GM23338 (cell line): ENCODE data around the gene ACCSL. TPM values are rescaled to one million over a fixed set of nuclear protein-coding genes. Genes with fewer than 3 reads are reported as not detected.

Experiments used
- ATAC-seq: fragments of 200-7000 bp; cut with Tn5 transposase; 3 replicates; pipeline ENCODE4 v1.9.1; 2020
- DNase-seq: peaks from one replicate; pipeline ENCODE4 v3.0.0-alpha.2; 2015; ENCODE audit warnings: low spot score
- H2AFZ ChIP-seq: fragments of 200-600 bp; sonication (generic); 2 replicates; pipeline ENCODE4 v1.8.0; 2016; ENCODE audit warnings: antibody characterized with exemption, mild to moderate bottlenecking, moderate library complexity
- H3F3A ChIP-seq: fragments of 200-600 bp; sonication (generic); replicated peaks from 2 replicates; pipeline ENCODE4 v1.8.0; 2017; ENCODE audit warnings: antibody characterized with exemption, mixed run types, low read depth
- H3K27ac ChIP-seq: fragments of 200-600 bp; sonication (generic); 2 replicates; pipeline ENCODE4 v1.6.1; 2016; ENCODE audit warnings: low read depth
- H3K27me3 ChIP-seq: fragments of 200-600 bp; sonication (generic); 2 replicates; pipeline ENCODE4 v1.8.0; 2016; ENCODE audit warnings: mild to moderate bottlenecking, mixed run types, moderate library complexity; ENCODE audit not compliant: insufficient read depth
- H3K36me3 ChIP-seq: fragments of 200-600 bp; sonication (generic); 2 replicates; pipeline ENCODE4 v1.8.0; 2016; ENCODE audit warnings: mild to moderate bottlenecking; ENCODE audit not compliant: insufficient read depth
- H3K4me1 ChIP-seq: fragments of 200-600 bp; sonication (generic); 2 replicates; pipeline ENCODE4 v1.8.0; 2016; ENCODE audit warnings: mild to moderate bottlenecking, moderate library complexity; ENCODE audit not compliant: insufficient read depth
- H3K4me2 ChIP-seq: fragments of 200-600 bp; sonication (generic); 2 replicates; pipeline ENCODE4 v1.7.1; 2017; ENCODE audit warnings: mixed run types
- H3K4me3 ChIP-seq: fragments of 200-600 bp; sonication (generic); 2 replicates; pipeline ENCODE4 v1.6.1; 2016; ENCODE audit warnings: mixed run types
- H3K79me2 ChIP-seq: fragments of 200-600 bp; sonication (generic); replicated peaks from 2 replicates; pipeline ENCODE4 v1.8.0; 2017; ENCODE audit warnings: mild to moderate bottlenecking; ENCODE audit not compliant: insufficient read depth
- H3K9me2 ChIP-seq: fragments of 200-600 bp; sonication (generic); 2 replicates; pipeline ENCODE4 v1.8.0; 2017; ENCODE audit not compliant: insufficient read depth
- H4K20me1 ChIP-seq: fragments of 200-600 bp; sonication (generic); replicated peaks from 2 replicates; pipeline ENCODE4 v1.8.0; 2017; ENCODE audit warnings: mild to moderate bottlenecking; ENCODE audit not compliant: insufficient read depth
- H3K27ac Mint-ChIP-seq: 2 replicates; pipeline ENCODE4 v1.8.0; 2020; ENCODE audit warnings: inconsistent platforms, mild to moderate bottlenecking, moderate library complexity, mixed read lengths
- H3K27me3 Mint-ChIP-seq: 3 replicates; pipeline ENCODE4 v1.8.0; 2022; ENCODE audit warnings: low read depth, mild to moderate bottlenecking, moderate library complexity, mixed read lengths, inconsistent platforms; ENCODE audit not compliant: insufficient read depth, poor library complexity
- H3K36me3 Mint-ChIP-seq: 3 replicates; pipeline ENCODE4 v1.8.0; 2021; ENCODE audit warnings: low read depth, mild to moderate bottlenecking, inconsistent platforms, moderate library complexity, mixed read lengths
- H3K4me1 Mint-ChIP-seq: 3 replicates; pipeline ENCODE4 v1.8.0; 2020; ENCODE audit warnings: mild to moderate bottlenecking, inconsistent platforms, mixed read lengths
- H3K4me3 Mint-ChIP-seq: 3 replicates; pipeline ENCODE4 v1.8.0; 2021; ENCODE audit warnings: moderate library complexity, mild to moderate bottlenecking, inconsistent platforms, mixed read lengths
- H3K9me3 Mint-ChIP-seq: 3 replicates; pipeline ENCODE4 v1.8.0; 2020; ENCODE audit warnings: moderate library complexity, mild to moderate bottlenecking, inconsistent platforms, mixed read lengths
- CREB1 ChIP-seq: fragments of 250-450 bp; sonication (Bioruptor Pico); IDR thresholded peaks from 2 replicates; pipeline ENCODE4 v1.5.0; 2020; ENCODE audit warnings: low read depth, mild to moderate bottlenecking, moderate library complexity
- EZH2 ChIP-seq: fragments of 200-600 bp; sonication (generic); IDR thresholded peaks from one replicate; pipeline ENCODE4 v1.8.0; 2017; ENCODE audit warnings: antibody characterized with exemption, mild to moderate bottlenecking, low read depth; ENCODE audit not compliant: unreplicated experiment
- EZH2phosphoT487 ChIP-seq: fragments of 200-600 bp; sonication (generic); IDR thresholded peaks from one replicate; pipeline ENCODE4 v1.8.1; 2018; ENCODE audit warnings: antibody characterized with exemption; ENCODE audit not compliant: unreplicated experiment
- JUNB ChIP-seq: IDR thresholded peaks from one replicate; pipeline ENCODE4 v1.6.1; 2016; ENCODE audit warnings: antibody characterized with exemption; ENCODE audit not compliant: unreplicated experiment
- NANOG ChIP-seq: IDR thresholded peaks from 2 replicates; pipeline ENCODE4 v1.6.1; 2016; ENCODE audit warnings: antibody characterized with exemption, borderline replicate concordance
- POLR2AphosphoS5 ChIP-seq: IDR thresholded peaks from 2 replicates; pipeline ENCODE4 v1.6.1; 2016; ENCODE audit warnings: antibody characterized with exemption, low read depth
- STAT1 ChIP-seq: IDR thresholded peaks from one replicate; pipeline ENCODE4 v1.6.1; 2016; ENCODE audit warnings: antibody characterized with exemption; ENCODE audit not compliant: unreplicated experiment
- ZNF114 ChIP-seq: fragments of 250-450 bp; sonication (Bioruptor Pico); IDR thresholded peaks from 2 replicates; pipeline ENCODE4 v1.5.0; 2020; ENCODE audit warnings: mild to moderate bottlenecking, moderate library complexity
- ZNF331 ChIP-seq: fragments of 250-450 bp; sonication (Bioruptor Pico); IDR thresholded peaks from 2 replicates; pipeline ENCODE4 v1.5.0; 2020; ENCODE audit warnings: low read depth, mild to moderate bottlenecking, moderate library complexity
- polyA plus RNA-seq: library from polyadenylated mRNA; unstranded; fragments of >200 nt; fragmentation: Nextera tagmentation; extraction: Ambion mirVana; gene quantifications from 2 replicates; pipeline ENCODE4 v1.2.1, GENCODE V29; 2016
- total RNA-seq: library from RNA; depleted of rRNA; stranded (reverse); fragments of >200 nt; shearing (Covaris generic); gene quantifications from 2 replicates; pipeline ENCODE4 v1.2.3, GENCODE V29; 2014
- TF ChIP-seq, protein P1 (sequence below), 2 experiments: fragments of 200-600 bp in 1 of 2; sonication (generic) in 1 of 2; conservative IDR thresholded peaks; 2 replicates each; pipeline versions ENCODE4 v1.5.1 to v1.6.1; 2016 to 2017; ENCODE audit warnings: antibody characterized with exemption in 2 of 2, low read depth in 2 of 2, mild to moderate bottlenecking in 2 of 2, moderate library complexity in 1 of 2
- TF ChIP-seq, protein P2 (sequence below): IDR thresholded peaks from one replicate; pipeline ENCODE4 v1.6.1; 2018; ENCODE audit warnings: antibody characterized with exemption; ENCODE audit not compliant: unreplicated experiment
- TF ChIP-seq, protein P3 (sequence below): IDR thresholded peaks from 2 replicates; pipeline ENCODE4 v1.6.1; 2016; ENCODE audit warnings: antibody characterized with exemption
- TF ChIP-seq, protein P4 (sequence below): fragments of 250-450 bp; sonication (Bioruptor Pico); IDR thresholded peaks from 2 replicates; pipeline ENCODE4 v1.5.0; 2020; ENCODE audit warnings: mild to moderate bottlenecking, moderate library complexity

The ACCSL gene
- total and polyA plus RNA-seq, 2 experiments from 2014 or later: not detected

DNA sequence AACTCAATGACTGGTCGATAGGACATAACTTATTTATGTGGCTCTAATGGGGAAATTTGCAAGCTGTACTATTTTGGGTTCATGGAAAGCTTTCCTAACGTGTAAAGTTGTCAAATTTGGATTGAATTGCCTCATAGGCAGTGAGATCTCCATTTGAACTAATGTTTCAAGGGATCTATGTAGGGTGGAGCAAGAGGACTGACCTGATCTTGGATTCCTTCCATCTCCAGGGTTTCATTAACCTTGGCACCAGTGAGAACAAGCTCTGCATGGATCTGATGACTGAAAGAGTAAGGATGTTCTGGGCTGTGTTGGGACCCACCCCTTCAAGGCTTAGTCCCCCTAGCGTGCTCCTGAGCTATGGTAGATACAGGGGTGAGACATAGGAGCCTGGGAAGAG is 2.1 kb downstream of the ACCSL start:
- H3K4me3 Mint-ChIP-seq: no peak overlapping the region
- no peak for DNase-seq
- no peaks in the 10 kb centered on the region for H3K4me1 Mint-ChIP-seq

More for the DNA sequence above, 2.1 kb downstream of the ACCSL start:
- Histone ChIP-seq H3K27me3 (no peaks in the 10 kb centered on the region), H3K4me3 (no peak overlapping the region), H3K4me1 (no peaks in the 10 kb centered on the region), H3F3A (no peaks in the 10 kb centered on the region), H3K9me2 (peaks cover 9% of the 10 kb centered on the region; the same call in 1 of the 2 replicates), H4K20me1 (no peaks in the 10 kb centered on the region), H3K79me2 (no peaks in the 10 kb centered on the region), H3K4me2 (no peak overlapping the region), H3K36me3 (no peaks in the 10 kb centered on the region), H3K27ac (no peak overlapping the region), H2AFZ (no peak overlapping the region)
- no peaks in the 10 kb centered on the region; the same call in 2 of the 3 replicates for H3K9me3 Mint-ChIP-seq
- ATAC-seq: no peak
- H3K36me3 Mint-ChIP-seq: no peaks in the 10 kb centered on the region
- H3K27ac Mint-ChIP-seq: no peak overlapping the region
- peaks cover 2% of the 10 kb centered on the region for H3K27me3 Mint-ChIP-seq
- TF ChIP-seq, protein P1, sequence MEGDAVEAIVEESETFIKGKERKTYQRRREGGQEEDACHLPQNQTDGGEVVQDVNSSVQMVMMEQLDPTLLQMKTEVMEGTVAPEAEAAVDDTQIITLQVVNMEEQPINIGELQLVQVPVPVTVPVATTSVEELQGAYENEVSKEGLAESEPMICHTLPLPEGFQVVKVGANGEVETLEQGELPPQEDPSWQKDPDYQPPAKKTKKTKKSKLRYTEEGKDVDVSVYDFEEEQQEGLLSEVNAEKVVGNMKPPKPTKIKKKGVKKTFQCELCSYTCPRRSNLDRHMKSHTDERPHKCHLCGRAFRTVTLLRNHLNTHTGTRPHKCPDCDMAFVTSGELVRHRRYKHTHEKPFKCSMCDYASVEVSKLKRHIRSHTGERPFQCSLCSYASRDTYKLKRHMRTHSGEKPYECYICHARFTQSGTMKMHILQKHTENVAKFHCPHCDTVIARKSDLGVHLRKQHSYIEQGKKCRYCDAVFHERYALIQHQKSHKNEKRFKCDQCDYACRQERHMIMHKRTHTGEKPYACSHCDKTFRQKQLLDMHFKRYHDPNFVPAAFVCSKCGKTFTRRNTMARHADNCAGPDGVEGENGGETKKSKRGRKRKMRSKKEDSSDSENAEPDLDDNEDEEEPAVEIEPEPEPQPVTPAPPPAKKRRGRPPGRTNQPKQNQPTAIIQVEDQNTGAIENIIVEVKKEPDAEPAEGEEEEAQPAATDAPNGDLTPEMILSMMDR (conservative IDR thresholded peaks at IDR 0.05; ENCODE audit: low read depth in 2 of 2): no peak
- TF ChIP-seq STAT1 (no peak), EZH2phosphoT487 (no peak), EZH2 (no peak), POLR2AphosphoS5 (no peak), NANOG (no peak), ZNF331 (CRISPR knock-in tag) (no peak), JUNB (no peak), ZNF114 (CRISPR knock-in tag) (no peak), CREB1 (CRISPR knock-in tag) (no peak)
- TF ChIP-seq, protein P2, sequence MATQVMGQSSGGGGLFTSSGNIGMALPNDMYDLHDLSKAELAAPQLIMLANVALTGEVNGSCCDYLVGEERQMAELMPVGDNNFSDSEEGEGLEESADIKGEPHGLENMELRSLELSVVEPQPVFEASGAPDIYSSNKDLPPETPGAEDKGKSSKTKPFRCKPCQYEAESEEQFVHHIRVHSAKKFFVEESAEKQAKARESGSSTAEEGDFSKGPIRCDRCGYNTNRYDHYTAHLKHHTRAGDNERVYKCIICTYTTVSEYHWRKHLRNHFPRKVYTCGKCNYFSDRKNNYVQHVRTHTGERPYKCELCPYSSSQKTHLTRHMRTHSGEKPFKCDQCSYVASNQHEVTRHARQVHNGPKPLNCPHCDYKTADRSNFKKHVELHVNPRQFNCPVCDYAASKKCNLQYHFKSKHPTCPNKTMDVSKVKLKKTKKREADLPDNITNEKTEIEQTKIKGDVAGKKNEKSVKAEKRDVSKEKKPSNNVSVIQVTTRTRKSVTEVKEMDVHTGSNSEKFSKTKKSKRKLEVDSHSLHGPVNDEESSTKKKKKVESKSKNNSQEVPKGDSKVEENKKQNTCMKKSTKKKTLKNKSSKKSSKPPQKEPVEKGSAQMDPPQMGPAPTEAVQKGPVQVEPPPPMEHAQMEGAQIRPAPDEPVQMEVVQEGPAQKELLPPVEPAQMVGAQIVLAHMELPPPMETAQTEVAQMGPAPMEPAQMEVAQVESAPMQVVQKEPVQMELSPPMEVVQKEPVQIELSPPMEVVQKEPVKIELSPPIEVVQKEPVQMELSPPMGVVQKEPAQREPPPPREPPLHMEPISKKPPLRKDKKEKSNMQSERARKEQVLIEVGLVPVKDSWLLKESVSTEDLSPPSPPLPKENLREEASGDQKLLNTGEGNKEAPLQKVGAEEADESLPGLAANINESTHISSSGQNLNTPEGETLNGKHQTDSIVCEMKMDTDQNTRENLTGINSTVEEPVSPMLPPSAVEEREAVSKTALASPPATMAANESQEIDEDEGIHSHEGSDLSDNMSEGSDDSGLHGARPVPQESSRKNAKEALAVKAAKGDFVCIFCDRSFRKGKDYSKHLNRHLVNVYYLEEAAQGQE: no peak
- TF ChIP-seq, protein P3, sequence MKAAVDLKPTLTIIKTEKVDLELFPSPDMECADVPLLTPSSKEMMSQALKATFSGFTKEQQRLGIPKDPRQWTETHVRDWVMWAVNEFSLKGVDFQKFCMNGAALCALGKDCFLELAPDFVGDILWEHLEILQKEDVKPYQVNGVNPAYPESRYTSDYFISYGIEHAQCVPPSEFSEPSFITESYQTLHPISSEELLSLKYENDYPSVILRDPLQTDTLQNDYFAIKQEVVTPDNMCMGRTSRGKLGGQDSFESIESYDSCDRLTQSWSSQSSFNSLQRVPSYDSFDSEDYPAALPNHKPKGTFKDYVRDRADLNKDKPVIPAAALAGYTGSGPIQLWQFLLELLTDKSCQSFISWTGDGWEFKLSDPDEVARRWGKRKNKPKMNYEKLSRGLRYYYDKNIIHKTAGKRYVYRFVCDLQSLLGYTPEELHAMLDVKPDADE: no peak
- TF ChIP-seq, protein P4, sequence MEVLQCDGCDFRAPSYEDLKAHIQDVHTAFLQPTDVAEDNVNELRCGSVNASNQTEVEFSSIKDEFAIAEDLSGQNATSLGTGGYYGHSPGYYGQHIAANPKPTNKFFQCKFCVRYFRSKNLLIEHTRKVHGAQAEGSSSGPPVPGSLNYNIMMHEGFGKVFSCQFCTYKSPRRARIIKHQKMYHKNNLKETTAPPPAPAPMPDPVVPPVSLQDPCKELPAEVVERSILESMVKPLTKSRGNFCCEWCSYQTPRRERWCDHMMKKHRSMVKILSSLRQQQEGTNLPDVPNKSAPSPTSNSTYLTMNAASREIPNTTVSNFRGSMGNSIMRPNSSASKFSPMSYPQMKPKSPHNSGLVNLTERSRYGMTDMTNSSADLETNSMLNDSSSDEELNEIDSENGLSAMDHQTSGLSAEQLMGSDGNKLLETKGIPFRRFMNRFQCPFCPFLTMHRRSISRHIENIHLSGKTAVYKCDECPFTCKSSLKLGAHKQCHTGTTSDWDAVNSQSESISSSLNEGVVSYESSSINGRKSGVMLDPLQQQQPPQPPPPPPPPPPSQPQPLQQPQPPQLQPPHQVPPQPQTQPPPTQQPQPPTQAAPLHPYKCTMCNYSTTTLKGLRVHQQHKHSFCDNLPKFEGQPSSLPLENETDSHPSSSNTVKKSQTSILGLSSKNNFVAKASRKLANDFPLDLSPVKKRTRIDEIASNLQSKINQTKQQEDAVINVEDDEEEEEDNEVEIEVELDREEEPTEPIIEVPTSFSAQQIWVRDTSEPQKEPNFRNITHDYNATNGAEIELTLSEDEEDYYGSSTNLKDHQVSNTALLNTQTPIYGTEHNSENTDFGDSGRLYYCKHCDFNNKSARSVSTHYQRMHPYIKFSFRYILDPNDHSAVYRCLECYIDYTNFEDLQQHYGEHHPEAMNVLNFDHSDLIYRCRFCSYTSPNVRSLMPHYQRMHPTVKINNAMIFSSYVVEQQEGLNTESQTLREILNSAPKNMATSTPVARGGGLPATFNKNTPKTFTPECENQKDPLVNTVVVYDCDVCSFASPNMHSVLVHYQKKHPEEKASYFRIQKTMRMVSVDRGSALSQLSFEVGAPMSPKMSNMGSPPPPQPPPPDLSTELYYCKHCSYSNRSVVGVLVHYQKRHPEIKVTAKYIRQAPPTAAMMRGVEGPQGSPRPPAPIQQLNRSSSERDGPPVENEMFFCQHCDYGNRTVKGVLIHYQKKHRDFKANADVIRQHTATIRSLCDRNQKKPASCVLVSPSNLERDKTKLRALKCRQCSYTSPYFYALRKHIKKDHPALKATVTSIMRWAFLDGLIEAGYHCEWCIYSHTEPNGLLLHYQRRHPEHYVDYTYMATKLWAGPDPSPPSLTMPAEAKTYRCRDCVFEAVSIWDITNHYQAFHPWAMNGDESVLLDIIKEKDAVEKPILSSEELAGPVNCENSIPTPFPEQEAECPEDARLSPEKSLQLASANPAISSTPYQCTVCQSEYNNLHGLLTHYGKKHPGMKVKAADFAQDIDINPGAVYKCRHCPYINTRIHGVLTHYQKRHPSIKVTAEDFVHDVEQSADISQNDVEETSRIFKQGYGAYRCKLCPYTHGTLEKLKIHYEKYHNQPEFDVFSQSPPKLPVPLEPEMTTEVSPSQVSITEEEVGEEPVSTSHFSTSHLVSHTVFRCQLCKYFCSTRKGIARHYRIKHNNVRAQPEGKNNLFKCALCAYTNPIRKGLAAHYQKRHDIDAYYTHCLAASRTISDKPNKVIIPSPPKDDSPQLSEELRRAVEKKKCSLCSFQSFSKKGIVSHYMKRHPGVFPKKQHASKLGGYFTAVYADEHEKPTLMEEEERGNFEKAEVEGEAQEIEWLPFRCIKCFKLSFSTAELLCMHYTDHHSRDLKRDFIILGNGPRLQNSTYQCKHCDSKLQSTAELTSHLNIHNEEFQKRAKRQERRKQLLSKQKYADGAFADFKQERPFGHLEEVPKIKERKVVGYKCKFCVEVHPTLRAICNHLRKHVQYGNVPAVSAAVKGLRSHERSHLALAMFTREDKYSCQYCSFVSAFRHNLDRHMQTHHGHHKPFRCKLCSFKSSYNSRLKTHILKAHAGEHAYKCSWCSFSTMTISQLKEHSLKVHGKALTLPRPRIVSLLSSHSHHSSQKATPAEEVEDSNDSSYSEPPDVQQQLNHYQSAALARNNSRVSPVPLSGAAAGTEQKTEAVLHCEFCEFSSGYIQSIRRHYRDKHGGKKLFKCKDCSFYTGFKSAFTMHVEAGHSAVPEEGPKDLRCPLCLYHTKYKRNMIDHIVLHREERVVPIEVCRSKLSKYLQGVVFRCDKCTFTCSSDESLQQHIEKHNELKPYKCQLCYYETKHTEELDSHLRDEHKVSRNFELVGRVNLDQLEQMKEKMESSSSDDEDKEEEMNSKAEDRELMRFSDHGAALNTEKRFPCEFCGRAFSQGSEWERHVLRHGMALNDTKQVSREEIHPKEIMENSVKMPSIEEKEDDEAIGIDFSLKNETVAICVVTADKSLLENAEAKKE (CRISPR knock-in tag): no peak
